HG02678 (cell line): ENCODE measurements around the gene LRP10.
"Not testable (repeated sequence)": the region's sequence is repeated elsewhere in the genome, so short reads cannot be mapped to it uniquely, and the experiment has no call there.

Source experiments
- ATAC-seq: cut with Tn5 transposase; IDR thresholded peaks from one replicate; pipeline ENCODE4 v1.9.1; 2021; ENCODE audit warnings: mild to moderate bottlenecking, moderate library complexity; ENCODE audit not compliant: unreplicated experiment

LRP10 gene

DNA sequence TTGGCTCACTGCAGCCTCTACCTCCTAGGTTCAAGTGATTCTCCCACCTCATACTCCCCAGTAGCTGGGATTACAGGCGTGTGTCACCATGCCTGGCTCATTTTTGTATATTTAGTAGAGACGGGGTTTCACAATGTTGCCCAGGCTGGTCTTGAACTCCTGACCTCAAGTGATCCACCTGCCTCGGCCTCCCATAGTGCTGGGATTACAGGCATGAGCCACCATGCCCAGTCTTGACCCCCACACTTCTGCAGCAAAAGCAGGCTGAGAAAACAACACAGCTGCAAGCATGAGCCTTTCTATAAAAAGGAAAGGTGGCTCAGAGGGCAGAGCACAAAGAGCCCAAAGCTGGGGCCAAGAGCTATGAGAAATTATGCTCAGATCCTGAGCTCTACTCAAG is 11.2 kb upstream of the LRP10 start:
- ATAC-seq = not testable (repeated sequence)

DNA sequence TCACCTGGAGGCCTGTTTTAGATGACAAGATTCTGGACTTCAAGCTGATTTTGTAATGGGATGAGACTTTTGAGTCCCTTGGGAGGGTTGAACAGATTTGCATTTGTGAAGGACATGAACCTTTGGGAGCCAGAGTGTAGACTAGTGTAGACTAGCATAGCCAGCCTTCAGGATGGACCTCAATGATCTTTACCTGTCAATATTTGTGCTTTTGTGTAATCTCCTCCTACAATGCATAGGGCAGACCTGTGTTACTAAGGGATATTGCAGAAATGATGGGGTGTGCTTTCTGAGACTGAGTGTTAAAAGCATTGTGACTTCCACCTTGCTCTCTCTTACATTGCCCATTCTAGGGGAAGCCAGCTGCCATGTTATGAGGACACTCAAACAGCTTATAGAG is 9.9 kb upstream of the LRP10 start:
- ATAC-seq = no peak

DNA sequence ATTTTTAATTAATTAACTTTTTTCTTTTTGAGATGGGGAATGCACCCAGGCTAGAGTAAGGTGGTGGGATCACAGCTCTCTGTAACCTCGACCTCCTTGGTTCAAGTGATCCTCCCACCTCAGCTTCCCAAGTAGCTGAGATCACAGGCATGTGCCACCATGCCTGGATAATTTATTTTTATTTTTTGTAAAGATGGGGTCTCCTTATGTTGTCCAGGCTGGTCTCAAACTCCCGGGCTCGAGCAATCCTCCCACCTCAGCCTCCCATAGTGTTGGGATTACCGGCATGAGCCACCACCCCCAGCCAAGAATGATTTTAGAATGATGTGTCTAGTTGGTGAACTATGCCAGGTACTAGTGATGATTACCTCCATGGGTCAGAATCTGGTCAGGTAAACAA is 6.6 kb upstream of the LRP10 start:
- ATAC-seq = no peak

DNA sequence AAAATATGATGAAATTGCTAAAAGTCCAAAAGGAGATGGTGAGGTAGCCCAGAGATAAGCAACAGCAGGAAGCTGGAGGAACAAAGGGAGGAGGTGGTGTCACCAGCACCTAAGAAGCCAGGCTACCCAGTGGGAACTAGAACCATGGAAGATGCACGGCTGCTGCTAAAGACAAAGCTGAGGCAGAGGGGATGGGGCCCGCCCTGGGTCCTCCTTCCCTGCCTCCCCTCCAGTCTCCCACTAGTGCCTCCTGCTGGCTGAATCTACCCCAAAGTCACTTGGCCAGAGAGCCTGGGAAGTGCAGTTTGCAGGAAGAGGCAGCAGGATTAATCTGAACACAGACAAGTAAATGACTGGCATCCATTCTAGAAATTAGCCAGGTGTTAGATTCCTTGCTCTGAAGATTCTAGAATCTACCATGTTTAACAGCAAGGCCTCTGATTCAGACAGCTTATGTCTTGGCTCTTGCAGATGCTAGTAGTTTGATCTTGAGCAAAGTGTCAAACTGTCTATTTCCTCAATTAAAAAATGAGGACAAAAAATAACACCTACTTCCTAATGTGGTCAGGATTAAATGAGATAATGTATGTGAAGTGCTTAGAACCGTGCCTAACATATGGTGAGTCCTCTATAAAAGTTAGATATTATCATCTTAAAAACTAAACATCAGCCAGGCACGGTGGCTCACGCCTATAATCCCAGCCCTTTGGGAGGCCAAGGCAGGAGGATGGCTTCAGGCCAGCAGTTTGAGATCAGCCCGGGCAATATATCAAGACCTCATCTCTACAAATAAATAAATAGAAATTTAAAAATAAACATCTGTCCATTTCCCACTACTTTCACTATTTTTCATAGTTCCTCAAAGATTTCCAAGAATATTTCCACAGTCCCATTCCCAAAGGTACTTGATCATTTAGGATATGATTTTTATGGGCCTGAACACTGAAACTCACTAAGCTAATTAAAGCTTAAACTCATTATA is 5.8 kb upstream of the LRP10 start:
- ATAC-seq = no peak

DNA sequence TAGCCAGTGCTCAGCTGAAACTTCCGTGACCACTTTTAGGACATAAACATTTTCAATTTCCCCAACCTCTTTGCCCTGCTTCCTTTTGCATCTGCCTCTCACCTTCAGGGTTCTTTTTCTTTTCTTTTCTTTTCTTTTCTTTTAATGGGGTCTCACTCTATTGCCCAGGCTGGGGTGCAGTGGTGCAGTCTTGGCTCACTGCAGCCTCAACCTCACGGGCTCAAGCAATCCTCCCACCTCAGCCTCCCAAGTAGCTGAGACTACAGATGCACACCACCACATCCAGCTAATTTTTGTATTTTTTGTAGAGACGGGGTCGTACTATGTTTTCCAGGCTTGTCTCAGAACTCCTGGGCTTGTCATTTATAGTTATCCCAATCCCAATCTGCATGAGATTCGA is 4.7 kb upstream of the LRP10 start:
- ATAC-seq = no peak

DNA sequence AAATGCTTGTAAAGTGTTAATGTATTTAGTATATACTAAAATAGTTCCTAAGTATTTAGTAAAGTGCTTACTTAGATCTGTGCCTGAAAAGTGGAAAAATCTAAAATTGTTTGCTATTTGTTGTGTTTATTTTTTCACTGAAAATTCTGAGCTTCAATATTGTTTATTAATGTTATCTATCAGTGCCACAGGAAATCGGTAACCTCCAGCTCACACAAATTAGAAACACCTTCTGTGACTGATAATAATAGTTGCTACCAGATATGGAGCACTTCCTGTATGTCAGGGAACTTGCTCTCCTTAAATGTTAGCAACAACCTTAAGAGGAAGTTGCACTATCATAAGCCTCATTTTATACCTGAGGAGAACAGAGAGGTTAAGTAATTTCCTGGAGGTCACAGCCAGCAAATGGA is 723 bp upstream of the LRP10 start:
- peak; percentile 39 for ATAC-seq

DNA sequence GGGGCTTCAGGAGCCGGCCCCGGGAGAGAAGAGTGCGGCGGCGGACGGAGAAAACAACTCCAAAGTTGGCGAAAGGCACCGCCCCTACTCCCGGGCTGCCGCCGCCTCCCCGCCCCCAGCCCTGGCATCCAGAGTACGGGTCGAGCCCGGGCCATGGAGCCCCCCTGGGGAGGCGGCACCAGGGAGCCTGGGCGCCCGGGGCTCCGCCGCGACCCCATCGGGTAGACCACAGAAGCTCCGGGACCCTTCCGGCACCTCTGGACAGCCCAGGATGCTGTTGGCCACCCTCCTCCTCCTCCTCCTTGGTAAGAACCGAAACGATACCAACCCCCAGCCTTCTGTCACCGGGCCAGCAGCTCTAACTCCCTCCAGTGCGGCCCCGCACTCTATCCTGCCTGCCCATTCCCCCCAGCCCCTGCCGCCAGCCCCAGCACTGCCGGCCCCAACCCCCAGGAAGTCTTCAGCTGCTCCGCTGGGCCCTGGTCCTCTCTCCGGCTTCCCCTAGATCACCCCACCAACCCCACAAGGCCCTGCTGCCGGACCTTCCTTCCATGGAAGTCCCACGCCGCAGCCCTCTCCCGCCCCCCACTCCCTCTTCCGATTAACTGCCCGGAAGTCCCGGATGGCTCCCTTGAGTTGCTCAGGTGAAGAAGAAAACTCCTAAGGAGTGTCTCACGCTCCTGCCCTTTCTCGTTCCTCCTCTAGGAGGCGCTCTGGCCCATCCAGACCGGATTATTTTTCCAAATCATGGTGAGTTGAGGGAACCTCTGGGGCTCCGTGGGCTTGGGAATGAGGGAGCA is 693 bp downstream of the LRP10 start:
- ATAC-seq = peak; percentile 16

DNA sequence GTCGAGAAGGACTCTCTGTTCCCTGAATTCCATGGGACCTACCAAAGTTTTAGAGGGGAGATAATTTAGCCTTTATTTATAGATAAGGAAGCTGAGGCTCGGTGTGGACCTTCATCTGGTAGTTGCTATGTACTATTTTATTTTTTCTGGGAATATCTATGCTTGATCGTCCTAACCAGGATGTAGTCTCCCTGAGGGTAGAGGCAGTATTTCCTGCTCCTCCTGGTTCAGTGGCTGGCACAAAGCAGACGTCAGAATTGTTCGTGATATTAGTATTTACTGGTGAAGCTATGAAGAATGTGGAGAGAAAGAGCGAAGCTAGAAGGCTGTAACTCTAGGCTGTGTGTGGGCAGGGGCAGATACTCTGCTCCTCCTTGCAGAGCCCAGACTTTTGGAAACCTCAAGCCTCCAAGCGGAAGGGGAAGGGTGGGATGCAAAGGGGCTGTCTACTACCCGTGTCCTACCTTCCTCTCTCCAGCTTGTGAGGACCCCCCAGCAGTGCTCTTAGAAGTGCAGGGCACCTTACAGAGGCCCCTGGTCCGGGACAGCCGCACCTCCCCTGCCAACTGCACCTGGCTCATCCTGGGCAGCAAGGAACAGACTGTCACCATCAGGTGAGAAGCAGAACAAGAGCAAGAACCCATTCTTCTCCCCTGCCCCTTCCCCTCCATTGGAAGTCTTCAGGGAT is 1.4 kb downstream of the LRP10 start:
- ATAC-seq = no peak

DNA sequence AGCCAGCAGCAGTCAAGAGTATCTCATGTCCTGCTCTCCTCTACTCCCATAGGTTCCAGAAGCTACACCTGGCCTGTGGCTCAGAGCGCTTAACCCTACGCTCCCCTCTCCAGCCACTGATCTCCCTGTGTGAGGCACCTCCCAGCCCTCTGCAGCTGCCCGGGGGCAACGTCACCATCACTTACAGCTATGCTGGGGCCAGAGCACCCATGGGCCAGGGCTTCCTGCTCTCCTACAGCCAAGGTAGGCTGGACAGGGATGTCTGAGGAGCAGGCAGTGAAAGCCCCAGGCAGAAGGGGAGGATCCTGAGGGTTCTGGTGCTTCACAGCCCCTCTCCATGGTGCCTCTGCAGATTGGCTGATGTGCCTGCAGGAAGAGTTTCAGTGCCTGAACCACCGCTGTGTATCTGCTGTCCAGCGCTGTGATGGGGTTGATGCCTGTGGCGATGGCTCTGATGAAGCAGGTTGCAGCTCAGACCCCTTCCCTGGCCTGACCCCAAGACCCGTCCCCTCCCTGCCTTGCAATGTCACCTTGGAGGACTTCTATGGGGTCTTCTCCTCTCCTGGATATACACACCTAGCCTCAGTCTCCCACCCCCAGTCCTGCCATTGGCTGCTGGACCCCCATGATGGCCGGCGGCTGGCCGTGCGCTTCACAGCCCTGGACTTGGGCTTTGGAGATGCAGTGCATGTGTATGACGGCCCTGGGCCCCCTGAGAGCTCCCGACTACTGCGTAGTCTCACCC is 3.6 kb downstream of the LRP10 start:
- no peak for ATAC-seq

DNA sequence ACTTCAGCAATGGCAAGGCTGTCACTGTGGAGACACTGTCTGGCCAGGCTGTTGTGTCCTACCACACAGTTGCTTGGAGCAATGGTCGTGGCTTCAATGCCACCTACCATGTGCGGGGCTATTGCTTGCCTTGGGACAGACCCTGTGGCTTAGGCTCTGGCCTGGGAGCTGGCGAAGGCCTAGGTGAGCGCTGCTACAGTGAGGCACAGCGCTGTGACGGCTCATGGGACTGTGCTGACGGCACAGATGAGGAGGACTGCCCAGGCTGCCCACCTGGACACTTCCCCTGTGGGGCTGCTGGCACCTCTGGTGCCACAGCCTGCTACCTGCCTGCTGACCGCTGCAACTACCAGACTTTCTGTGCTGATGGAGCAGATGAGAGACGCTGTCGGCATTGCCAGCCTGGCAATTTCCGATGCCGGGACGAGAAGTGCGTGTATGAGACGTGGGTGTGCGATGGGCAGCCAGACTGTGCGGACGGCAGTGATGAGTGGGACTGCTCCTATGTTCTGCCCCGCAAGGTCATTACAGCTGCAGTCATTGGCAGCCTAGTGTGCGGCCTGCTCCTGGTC is 4.3 kb downstream of the LRP10 start:
- no peak for ATAC-seq

DNA sequence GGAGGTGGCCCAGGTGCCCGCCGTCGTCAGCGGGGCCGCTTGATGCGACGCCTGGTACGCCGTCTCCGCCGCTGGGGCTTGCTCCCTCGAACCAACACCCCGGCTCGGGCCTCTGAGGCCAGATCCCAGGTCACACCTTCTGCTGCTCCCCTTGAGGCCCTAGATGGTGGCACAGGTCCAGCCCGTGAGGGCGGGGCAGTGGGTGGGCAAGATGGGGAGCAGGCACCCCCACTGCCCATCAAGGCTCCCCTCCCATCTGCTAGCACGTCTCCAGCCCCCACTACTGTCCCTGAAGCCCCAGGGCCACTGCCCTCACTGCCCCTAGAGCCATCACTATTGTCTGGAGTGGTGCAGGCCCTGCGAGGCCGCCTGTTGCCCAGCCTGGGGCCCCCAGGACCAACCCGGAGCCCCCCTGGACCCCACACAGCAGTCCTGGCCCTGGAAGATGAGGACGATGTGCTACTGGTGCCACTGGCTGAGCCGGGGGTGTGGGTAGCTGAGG is 5.5 kb downstream of the LRP10 start:
- ATAC-seq = no peak

DNA sequence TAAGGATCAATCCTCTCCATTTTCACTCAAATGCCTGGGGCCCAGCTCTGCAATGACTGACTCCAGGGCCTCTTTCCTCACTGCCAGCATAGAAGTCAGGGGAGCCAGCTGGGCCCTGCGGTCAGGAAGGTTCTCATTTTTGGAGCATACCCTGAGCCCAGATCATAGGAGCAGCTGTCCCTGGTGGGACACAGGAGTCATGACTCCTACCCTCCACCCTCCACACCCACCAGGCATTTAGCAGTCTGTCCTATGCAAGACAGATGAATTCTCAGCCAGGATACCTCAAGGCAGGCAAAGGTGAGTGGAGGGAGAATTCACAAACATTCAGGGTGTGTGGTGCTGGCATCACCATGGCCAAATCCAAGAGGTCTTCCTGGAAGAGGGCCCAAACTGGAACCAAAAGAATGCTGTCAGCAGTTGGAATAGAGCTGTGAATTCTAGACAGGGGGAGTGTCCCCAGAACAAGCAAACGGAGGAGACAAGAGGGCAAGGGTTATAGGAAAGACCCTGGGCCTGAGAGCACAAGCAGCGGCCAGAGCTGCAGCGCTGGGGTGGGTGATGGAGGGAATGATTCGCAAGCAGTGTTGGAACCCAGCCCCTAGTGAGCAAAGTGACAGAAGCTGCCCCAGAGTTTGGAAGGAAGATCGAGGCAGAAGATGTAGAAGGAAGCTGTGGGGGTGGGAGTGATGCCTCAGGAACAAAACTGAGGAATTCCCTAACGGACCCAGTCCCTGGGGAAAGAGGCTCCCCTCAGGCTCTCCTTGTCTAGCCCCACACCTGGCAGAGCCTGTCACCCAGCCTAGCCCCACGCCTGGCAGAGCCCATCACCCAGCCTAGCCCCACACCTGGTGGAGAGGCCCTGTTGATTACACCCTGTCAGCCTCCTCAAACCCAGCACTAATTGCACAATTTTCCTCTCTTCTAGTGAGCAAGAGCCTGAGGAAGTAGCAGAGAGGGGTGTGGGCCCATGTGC is 7.0 kb downstream of the LRP10 start:
- no peak for ATAC-seq

DNA sequence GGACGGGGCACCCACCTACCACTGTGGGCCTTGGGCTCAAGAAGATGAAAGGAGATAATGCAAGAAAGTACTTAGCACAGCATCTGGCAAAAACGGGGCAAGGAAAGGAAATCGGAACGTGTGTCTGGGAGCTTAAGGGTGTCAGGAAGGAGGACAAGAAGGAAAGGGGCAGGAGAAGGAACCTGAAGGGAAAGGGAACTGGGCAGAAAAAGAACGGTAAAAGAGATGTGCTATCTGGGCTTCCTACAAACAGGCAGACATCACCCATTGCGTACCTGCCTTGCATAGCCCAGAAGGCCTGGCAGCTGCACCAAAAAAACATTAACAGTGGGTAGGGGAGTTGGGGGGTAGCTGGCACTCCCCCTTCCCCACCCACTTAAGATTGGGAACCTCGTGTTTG is 10.5 kb downstream of the LRP10 start:
- no peak for ATAC-seq

DNA sequence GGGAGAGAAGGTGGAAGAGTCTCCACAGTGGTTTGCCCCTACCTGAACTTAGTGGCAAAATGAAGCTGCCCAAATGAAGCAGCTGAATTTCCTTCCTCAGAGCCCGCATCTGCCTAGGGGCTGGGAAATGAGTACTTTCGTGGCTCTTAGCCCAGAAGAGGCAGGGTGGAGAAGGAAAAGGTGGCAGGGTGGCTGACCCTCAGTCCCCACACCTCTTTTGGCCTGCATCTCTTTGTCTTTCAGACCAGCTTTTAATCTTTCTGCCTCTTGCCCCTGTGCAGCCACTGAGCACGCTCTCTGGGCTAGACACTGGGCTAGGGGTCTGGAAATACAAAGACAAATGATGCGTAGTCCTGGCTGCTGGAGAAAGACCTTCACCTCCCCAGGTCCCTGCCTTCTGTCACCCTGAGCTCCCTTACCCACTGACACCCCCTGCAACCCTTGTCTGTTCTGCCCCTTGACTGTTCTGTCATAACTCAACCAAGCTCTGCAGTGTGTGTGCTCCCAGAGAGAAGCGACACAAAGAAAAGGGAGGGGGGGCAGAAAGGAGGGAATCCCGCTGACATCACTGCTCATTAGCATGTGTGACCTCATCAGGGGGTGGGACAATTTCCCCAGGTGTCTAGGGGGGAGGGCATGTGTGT is 11.1 kb downstream of the LRP10 start:
- ATAC-seq = no peak

DNA sequence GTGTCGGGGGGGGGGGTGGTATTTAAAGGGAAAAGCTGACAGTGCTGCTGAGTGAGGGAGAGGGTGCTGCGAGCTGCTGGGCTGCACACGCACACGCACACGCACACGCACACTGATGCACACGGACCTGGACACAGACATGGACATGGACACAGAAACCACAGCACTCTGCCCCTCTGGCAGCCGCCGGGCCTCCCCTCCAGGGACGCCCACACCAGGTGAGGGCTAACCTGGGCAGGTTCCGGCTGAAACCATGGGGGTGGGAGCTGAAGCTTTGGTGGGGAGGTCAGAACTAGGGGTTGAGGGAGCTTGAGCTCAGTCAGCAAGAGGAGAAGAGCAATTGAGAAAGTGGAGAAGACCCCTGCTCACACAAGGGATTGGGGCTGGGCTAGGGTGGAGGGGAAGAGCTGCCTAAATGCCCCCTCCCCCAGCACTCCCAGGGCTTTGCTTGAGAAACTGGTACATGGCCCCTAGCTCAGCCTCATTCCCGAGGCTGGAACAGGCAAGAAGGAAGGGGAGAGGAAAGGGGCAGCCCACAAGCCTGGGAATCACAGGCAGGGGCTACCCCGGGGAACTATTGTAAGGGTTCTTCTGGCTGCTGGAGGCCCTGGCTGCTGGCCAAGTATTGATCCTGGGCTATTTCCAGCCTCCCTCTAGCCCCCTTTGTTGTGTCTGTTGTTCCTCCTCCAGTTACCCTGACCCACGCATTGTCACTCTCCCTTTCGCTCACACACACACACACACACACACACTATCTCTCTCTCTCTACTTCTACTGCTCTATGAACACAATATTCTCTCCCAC is 11.8 kb downstream of the LRP10 start, which contains the start of gene REM2:
REM2 (plus strand) TSS at position 50 of the 804 bp plus-strand sequence; CDS start at position 116, 66 bp downstream.
- no peak for ATAC-seq

DNA sequence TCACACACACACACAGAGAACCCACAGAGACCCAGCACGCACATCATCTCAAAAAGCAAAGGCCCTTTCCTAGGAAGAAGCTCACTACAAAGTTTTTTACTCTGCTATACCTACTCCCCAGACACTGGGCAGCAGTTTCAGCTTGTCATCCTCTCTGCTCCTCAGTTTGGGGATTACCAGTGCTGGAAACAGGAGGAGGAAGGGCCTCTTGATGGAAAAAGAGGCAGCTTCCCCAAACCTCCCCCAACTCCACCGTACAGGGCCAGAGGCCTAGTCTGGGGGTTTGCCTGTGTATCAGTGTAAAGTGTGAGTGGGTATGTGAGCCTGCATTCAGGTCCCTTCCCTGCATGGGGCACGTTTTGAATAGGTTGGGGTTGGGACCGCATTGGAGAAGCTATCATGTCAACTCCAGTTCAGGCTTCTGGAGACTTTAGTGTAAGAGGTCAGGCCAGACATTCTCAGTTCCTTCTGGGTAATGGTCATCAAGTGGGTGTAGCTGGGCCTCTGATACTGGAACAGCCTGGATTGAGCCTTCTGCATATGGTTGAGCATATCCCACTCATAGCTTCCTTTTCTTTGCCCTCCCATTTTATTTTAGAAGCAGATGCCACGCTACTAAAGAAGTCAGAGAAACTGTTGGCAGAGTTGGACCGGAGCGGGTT is 12.7 kb downstream of the LRP10 start:
- ATAC-seq = no peak
